Stimulated activated CD8-positive, alpha-beta memory T cell treated with anti-CD3 and anti-CD28 coated beads, Interleukin-4, amount 100 ng/mL, for 48 hours (primary cell): ENCODE data around the gene C4BPA.

ENCODE experiments used
- DNase-seq: peaks from one replicate; pipeline ENCODE4 v3.0.0-alpha.2; 2020

The C4BPA gene

DNA sequence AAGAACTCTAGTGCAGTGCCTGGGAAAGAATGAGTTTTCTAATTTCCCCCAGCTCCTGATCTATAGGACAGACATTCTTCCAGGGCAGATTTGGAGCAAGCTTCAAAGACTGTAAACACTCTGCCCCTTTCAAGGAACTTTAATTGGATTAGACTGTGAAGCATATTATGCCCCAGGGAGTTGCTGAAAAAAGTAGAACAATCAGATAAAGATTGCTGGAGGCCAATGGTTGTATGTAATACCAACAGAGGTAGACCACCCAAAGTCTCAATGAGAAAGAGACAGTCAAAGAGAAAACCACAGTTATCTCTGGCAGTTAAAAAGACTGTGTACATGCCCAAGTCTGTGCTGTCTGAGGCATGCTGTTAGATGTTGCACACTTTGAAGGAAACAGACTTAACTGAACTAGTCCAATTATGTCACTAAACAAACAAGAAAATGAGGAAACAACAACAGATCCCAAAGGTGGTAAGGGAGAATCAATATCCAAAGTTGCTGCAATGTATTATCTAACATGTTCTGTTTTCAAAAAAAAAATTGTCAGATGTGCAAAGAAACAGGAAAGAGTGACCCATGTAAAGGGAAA lies 24.4 kb downstream of the C4BPA start:
- DNase-seq = no peak

DNA sequence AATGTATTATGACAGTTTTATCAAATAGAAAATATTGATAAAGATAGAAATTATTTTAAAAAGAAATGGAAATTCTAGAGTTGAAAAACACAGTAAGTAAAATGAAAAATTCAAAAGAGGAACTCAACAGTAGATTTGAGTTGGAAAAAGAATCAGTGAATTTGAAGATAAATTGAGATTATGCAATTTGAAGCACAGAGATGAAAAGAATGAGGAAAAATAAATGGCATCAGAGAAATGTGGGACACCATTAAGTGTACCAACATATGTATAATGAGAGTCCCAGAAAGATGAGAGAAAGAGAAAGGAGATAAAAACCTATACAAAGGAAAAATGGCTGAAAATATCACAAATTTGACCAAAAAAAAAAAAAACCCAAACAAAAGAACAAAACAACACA lies 25.0 kb downstream of the C4BPA start:
- no peak for DNase-seq

DNA sequence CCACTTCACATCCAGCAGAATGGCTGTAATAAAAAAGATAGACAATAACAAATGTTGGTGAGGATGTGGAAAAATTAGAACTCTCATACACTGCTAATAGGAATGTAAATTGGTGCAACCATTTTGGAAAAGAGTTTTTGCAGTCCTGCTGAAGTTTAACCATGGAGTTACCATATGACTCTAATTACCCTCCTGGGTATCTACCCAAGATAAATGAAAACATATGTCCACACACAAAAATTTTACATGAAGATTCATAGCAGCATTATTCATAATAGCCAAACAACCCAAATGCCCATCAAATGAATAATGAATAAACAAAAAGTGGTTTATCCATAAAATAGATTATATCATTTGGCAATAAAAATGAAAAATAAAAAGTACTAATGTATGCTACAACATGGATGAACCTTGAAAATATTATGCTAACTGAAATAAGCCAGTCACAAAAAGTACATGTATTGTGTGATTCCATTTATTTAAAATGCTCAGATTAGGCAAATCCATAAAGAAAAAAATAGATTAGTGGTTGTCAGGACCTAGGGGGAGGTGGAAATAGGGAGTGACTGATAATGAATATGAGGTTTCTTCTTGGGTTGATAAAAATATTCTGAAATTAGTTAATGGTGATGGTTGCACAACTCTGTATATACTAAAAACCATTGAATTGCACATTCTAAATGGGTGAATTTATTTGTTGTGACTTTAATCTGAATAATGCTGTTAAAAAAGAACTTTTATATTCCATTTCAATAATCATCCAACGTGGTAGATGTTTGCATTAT lies 26.4 kb downstream of the C4BPA start:
- no peak for DNase-seq

DNA sequence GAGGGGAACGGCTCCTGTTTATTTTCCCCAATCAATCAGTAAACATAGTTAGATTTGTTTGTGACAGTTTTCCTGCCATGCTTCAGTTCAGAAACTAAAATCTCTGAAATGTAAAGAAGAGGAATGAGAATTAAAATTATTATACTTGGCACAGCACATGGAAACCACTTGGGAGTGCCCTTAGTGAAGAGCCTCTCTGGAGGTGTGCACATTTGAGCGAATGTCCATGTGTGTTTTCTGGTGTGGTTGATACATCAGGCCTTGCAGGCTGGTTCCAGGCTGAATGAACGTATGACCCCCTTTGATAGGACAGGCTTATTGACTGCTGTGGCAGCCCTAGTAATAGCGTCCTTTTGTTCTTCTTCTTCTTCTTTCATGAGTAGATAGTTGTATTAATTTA lies 27.1 kb downstream of the C4BPA start:
- DNase-seq = no peak

DNA sequence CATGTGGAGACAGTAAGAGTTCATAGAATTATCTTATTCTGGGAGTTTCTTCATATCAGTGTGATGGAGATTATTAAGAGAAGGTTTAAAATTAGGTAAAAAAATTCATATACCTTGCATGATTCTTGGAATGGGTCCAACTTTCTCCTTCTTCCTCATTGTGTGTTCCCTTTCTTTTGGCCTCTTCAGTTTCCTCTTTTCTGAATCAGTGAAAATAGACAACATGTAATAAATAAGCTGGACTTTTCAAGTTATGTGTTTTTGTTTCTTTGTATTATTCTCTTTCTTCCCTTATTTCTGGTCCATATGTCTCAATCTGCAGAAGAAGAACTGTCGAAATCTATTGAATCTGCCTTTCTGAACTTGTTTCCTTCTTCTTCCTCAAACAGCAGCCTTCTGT lies 30.5 kb downstream of the C4BPA start:
- no peak for DNase-seq

DNA sequence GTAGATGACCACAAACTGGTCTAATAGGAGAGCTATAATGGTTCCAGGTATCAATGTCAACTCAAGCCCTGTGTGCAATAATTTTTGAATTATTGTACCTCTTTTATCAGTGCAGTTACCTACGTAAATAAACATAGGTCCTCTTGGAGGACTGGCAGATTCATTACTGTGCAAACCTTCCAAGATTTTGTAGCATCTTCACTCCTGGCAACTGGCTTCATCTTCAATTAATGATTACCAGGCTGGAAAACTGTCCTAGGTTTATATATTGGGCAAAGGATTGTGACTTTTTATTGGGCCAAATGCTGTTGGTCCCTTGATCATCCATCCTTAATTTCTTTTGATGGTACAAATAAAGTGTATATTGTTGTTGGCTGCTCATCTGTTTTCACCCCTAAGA lies 35.6 kb downstream of the C4BPA start:
- DNase-seq = no peak

DNA sequence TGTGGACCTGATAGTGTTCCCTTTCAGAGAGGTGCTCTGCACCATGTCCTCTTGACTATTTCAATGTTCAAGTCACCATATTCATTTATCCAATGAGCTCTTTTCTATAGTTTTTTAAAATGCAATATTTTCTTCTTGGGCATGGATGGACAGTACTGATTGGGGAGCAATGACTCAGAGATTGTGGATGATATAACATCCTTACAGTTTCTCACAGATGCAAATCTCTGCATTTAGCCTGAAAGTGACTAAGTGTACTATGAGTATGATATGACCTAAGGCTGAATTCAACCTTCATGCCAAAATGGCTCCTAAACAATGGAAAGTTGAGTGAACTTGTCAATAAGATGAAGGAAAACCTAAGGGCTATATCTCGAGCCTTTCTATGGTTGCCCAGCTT lies 36.5 kb downstream of the C4BPA start:
- DNase-seq = no peak

DNA sequence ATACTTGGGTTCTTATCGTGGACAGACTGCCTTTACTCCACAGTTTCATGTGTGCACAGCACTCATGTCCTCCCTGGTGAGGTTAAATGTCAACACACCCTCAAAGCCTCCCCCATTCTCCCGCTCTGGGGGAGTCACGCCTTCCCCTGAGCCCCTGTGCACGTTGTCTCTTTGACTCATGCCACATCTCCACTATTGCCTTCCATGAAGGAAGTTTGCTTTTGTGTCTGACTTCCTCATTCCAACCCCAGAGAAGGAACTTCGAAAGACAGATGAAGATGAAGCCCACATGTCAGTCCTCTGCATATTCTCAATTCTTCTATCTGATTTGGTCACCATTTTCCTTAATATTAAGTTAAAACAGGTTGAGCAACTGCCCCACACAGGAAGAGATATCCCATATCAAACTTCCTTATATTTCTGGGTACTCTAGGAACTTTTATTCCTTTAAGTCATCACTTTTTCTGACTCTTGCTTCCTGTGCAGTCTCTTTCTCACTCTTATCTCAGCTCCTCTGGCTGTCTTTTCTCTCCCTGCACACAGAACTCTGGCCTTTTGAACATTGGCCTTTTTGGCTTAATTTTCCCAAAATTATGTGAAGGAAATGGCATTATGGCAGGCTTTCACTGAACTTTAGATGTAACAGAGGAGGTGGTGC lies 41.5 kb downstream of the C4BPA start:
- no peak for DNase-seq

DNA sequence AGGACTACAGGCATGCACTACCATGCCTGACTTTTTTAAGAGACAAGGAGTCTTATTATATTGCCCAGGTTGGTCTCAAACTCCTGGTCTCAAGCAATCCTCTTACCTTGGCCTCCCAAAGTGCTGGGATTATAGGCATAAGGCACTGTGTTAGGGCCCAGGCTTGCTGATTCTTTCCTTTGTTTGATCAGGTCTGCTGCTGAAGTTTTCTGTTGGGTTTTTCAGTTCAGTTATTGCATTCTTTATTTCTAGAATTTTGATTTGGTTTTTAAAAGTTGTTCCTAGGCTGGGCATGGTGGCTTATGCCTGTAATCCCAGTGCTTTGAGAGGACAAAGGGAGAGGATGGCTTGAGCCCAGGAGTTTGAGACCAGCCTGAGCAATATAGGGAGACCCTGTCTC lies 47.9 kb downstream of the C4BPA start:
- DNase-seq = no peak

DNA sequence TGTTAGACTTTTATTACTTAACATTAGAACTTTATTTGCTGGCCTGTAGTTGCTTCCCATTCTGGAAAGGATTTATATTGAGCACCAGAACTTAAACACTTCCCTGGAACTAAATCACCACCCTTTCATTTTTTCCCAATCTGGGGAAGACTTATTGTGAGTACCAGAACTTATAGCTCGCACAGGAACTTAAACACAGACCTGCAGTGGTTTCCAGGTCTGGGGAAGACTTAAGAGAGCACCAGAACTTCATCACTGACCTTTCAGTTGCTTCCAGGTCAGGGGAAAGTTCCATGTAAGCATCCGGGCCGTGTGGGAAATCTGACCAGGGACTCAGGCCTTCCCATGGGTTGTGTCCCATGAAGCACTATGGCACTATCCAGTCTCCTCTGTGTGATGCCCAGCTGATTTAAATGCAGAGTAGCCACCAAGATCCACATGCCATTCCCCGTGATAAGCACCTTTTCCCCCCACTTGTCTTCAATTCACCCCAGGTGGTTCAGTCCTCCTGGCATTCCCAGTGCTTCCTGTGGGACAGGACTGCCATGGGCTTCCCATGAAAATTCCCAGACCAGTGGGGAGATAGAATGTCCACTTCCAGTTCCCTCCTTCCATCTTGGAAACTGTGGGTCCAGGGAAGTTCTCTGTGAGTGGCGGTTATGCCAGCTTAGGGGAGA lies 48.9 kb downstream of the C4BPA start:
- DNase-seq = no peak

DNA sequence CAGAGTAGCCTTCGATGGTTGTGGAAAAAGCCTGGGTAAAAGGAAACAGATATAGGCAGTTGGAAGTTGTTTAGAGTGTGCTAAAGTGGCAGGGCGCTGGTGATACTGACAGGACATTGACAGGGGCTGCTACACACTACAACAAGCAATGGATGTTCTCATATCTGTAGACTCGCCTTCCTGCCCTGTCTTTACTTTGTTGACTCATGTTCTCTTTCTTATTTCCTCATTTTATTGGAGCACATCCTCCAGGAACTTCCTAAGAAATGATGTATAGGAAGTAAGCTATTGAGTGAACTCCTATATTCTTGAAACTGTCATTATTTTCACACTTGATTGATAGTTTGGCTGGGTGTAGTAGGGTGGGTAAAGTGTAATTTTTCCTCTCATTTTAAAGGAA lies 51.0 kb downstream of the C4BPA start:
- no peak for DNase-seq

DNA sequence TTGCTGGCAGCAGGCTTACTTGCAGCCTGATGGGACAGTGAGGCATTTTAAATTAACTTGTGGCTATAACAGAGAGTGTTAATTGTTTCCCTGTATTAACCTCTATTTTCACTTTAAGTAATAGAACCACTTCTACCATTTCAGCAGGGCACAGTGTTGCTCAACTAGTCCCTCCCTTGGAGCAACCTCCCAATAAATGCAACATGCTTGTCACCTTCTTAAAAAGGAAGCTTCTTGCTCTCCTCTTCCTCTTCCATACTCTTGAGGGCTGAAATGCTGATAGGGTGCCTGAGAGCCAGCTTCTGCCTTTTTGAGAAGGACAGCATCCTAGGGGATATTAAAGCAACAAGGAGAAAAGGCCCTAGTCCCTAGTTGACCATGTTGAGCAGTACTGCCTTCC lies 52.1 kb downstream of the C4BPA start:
- DNase-seq = no peak

DNA sequence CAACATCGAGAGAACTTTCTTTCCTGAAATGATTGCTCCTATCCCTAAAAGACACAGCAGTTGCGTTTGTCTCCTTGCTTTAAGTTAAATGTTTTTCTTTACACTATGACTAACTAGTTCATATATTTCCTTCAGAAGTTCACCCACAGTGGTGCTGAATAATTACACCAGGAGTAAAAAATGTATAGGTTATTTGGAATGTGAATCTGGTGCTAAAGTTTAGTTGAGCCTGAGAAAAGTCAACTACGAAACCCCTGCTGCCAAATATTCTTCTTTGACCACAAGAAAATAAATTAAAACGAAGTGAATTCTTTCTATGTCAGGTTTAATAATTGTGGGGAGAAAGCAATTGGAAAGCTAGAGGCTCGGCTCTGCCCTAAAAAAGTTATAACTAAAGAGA lies 52.8 kb downstream of the C4BPA start:
- DNase-seq = no peak

DNA sequence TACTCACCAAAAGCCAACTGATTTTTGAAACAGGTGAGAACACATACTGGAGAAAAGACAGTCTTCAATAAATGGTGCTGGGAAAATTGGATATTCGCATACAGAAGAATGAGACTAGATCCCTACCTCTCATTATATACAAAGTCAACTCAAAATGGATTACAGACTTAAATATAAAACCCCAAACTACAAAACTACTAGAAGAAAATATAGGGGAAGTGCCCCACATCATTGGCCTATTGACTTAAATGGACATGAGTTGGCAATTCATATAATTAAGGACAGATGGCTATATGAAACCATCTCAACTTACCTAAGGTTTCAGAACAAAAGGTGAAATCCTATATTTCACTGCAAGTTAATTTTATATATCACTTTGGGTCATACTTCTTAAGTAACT lies 60.1 kb downstream of the C4BPA start:
- no peak for DNase-seq

DNA sequence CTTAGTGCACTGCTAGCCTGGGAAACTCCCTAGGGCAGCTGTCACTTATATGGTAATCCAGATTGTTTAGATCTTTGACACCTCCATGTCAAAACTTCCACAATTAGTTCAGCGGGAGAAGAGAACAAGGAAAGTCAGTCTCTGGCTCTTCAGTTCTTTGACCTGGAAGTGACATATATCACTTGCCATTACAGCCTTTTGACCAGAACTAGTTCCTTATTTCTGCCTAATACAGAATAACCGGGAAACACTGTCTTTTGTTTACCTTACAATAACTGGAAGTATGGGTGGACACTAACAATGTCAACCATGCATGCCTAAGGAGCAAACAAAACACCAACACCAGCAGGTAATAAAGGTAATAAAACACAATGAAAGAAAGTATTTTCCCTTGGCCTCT lies 68.3 kb downstream of the C4BPA start:
- DNase-seq = no peak

DNA sequence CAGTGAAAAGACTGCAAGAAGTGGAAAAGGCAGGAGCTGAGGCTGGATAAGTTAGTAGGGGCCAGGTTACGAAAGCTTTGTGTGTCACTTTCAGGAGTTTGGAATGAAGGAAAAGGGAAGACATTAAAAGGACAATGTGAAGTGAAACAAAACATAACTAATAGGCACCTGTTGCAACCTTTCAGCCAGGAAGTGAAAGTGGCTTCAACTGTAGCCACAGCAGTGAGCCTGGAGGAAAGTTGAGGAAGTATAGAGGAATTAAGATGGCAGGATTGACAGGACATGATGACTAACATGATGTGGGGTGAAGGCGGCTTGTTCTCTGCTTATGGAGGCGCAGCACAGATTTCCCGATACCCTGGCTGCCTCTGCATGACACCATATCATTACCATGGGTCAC lies 68.9 kb downstream of the C4BPA start:
- DNase-seq = no peak

DNA sequence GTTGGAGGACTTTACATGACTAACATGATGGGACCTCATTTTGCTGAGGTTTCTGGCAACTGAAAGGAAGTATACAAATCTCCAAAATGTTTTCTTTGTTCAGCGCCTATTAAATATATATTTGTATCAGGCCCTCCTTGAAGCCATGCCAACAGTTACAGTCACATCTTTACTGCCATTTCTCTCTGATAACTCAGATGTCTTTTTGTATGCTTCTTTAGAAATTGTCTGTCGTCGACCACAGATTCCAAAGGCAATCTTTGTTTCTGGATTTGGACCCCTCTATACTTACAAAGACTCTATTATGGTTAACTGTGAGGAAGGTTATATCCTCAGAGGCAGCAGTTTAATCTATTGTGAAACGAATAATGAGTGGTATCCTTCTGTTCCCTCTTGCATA lies 69.4 kb downstream of the C4BPA start:
- no peak for DNase-seq

DNA sequence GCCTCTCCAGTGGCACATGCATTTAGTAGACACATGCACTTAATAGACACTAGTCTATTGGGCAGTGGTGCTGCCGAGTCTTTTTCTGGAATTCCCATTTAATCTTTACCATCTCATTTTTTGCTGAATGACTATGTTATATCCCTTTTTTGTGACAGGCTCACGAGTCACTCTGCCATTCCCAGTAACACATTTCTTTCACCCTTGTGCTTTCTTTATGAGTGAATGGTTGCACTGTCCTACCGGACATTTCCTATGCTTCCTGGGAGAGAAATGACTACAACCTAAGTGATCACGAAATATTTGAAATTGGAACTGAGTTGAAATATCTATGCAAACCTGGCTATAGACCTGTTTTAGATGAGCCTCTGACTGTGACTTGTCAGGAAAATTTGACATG lies 70.9 kb downstream of the C4BPA start:
- DNase-seq = no peak

DNA sequence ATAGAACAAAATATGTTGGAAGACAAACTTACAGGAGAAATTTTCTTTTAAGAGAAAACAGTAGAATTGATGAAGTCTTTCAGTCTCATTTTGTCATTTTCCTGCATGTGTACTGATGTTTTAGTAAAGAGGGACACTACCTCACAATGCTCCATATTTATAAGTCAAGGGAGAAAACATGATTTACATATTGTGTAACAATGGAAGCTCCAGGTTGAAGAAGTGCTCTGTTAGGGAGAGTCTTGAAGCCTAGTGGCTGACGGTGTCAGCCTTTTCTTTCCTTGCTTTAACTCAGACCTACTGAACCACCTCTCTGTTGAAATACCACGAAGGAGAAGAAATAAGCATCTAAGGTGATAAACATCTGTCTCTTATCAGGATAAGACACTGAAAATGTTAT lies 75.0 kb downstream of the C4BPA start:
- DNase-seq = no peak

DNA sequence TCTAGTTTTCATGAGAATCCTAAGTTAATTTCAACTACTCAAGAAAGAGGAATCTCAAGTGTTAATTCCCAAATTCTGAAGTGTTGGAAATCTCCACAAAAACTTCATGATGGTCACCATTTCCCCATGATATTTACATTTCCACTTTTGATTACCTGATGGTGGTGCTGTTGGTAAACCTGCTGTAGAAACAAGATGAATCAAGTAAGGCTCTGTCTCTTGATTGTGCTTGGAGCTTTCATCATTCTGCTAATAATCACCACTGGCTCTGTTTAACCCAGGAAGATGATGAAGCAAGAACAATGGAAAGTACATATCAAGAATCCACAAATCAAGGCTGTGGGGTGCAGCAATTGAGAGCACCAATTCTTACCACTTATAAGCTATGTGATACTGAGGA lies 77.8 kb downstream of the C4BPA start:
- no peak for DNase-seq

DNA sequence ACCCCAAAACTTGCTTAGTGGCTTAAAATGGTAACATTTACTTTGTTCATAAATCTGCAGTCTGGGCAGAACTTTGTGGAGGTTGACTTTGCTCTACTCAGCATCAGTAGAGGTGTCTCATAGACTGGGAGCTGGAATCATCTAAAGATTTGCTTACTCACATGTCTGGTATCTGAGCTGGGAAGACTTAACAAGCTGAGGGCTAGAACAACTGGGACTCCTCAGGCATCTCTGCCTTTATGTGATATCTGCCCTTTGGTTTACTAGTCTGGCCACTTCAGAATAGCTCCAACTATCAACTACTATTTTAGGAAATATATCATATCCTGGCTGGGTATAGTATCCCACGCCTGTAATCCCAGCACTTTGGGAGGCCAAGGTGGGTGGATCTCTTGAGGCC lies 82.5 kb downstream of the C4BPA start:
- DNase-seq = no peak

DNA sequence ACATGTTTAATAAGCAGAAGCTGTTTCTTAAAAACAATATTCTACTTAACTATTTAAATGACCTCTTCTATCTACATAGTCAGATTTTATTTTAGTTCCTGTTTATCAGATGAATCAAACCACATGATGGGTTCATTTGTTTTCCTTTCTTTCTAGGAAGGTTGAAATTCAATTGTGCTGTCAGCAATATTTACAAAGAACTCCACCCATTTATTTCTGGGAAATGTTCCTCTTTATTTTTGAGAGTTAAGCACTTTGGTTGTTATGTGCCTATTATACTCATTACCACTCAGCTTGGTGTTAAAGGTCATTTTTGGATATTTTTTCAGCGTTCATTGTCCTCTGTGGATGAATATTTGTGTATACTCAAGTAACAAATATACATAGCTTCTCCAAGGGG lies 84.9 kb downstream of the C4BPA start:
- no peak for DNase-seq

DNA sequence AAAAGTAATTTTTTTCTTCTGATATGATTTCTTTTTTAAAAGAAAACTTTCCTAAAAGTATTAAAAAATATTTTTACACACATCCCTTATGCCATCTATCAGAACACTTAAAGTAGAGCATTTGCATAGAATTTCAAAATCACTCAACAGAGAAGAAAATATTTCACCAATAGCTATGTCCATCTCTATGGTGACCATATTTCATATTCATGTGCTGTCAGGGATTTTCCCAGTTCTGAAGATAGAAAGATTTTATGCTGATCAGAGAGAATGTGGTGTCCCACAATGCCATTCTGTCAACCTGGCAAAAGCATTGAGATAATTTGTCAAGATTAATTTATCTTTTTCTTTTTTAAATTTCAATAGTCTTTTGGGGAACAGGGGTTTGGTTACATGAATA lies 87.0 kb downstream of the C4BPA start:
- no peak for DNase-seq

DNA sequence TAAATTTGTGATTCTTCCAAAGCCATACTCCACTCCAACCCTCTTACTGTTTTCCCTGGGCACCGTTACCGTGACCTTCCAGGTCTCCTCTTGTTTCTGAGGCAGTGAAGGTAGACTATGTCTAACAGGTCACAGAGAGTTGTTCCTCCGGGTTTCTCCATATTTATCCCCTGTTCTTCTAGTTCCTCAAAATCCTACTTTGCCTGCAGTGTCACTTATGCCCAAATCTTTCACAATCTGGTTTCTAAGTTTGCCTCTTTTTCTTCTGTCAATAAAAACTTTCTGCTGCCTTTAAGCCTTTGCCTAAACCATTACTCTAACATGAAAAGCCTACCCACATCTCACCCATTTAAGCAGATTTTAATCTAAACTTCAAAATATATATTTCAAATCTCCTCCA lies 87.7 kb downstream of the C4BPA start:
- DNase-seq = no peak
